OCI-LY7 (cell line): ENCODE measurements around the gene NTM. TPM values are rescaled to one million over a fixed set of nuclear protein-coding genes. Genes with fewer than 3 reads are reported as not detected.

Source experiments
- BruUV-seq: library from RNA; stranded (reverse); fragments of 400-500 nt; replicated peaks from 2 replicates; lab custom pipeline; 2021; lab: Mats Ljungman, UMichigan
- CTCF ChIA-PET: fragments of 300-600 bp; sonication (Branson Sonifier 250); formaldehyde crosslinking; loops from one replicate; lab custom pipeline; 2022; ENCODE audit warnings: antibody characterized with exemption; ENCODE audit not compliant: unreplicated experiment; lab: Charles Lee
- POLR2A ChIA-PET: fragments of 300-600 bp; sonication (Branson Sonifier 250); formaldehyde crosslinking; loops from one replicate; lab custom pipeline; 2022; ENCODE audit warnings: antibody characterized with exemption; lab: Charles Lee
- DNase-seq: peaks from one replicate; pipeline ENCODE4 v3.0.0-alpha.2; 2015; ENCODE audit warnings: low spot score
- H2AFZ ChIP-seq: fragments of 200-600 bp; sonication (generic), shearing (Covaris generic); 2 replicates; pipeline ENCODE4 v1.6.1; 2014; ENCODE audit warnings: mild to moderate bottlenecking, antibody characterized with exemption, low read length, moderate library complexity
- H3K27ac ChIP-seq: fragments of 200-600 bp; sonication (generic); 2 replicates; pipeline ENCODE4 v1.5.1; 2014; ENCODE audit warnings: mixed run types, low read depth, mild to moderate bottlenecking, moderate library complexity, low read length, inconsistent platforms; ENCODE audit not compliant: poor library complexity, severe bottlenecking
- H3K36me3 ChIP-seq: fragments of 200-600 bp; sonication (generic); 2 replicates; pipeline ENCODE4 v1.6.1; 2014; ENCODE audit warnings: mild to moderate bottlenecking, antibody characterized with exemption, low read length, moderate library complexity, mixed read lengths; ENCODE audit not compliant: insufficient read depth
- H3K4me1 ChIP-seq: fragments of 200-600 bp; sonication (generic); 2 replicates; pipeline ENCODE4 v1.5.1; 2014; ENCODE audit warnings: mild to moderate bottlenecking, low read length; ENCODE audit not compliant: insufficient read depth, poor library complexity, severe bottlenecking
- H3K4me2 ChIP-seq: fragments of 200-600 bp; sonication (generic); 2 replicates; pipeline ENCODE4 v1.6.1; 2014; ENCODE audit warnings: mild to moderate bottlenecking, low read length
- H3K4me3 ChIP-seq: fragments of 200-600 bp; sonication (generic); 2 replicates; pipeline ENCODE4 v1.5.1; 2014; ENCODE audit warnings: mild to moderate bottlenecking, low read depth, low read length; ENCODE audit not compliant: poor library complexity, severe bottlenecking
- H3K79me2 ChIP-seq: fragments of 200-600 bp; sonication (generic); 2 replicates; pipeline ENCODE4 v1.6.1; 2016; ENCODE audit warnings: low read depth, mild to moderate bottlenecking, low read length, moderate library complexity, mixed read lengths; ENCODE audit not compliant: insufficient read depth
- H3K9me2 ChIP-seq: fragments of 200-600 bp; sonication (generic); 2 replicates; pipeline ENCODE4 v1.6.1; 2016; ENCODE audit warnings: mild to moderate bottlenecking, low read length, mixed read lengths; ENCODE audit not compliant: insufficient read depth
- H3K9me3 ChIP-seq: fragments of 200-600 bp; sonication (generic); 2 replicates; pipeline ENCODE4 v1.6.1; 2014; ENCODE audit warnings: mild to moderate bottlenecking, mixed run types, low read length, mixed read lengths
- H4K20me1 ChIP-seq: fragments of 200-600 bp; sonication (generic); 2 replicates; pipeline ENCODE4 v1.6.1; 2014; ENCODE audit warnings: mild to moderate bottlenecking, antibody characterized with exemption, low read length, moderate library complexity, mixed read lengths; ENCODE audit not compliant: insufficient read depth
- EZH2phosphoT487 ChIP-seq: fragments of 200-600 bp; sonication (generic); IDR thresholded peaks from 2 replicates; pipeline ENCODE4 v1.6.1; 2018; ENCODE audit warnings: low read depth, borderline replicate concordance, mild to moderate bottlenecking, mixed run types, antibody characterized with exemption, low read length, moderate library complexity, mixed read lengths
- intact Hi-C: fragments of 100-400 bp; cut with micrococcal nuclease; formaldehyde crosslinking; loops from one replicate; pipeline ENCODE4 v1.10.0; 2022; ENCODE audit not compliant: unreplicated experiment
- total RNA-seq, 2 experiments: library from RNA; depleted of rRNA in 1 of 2; stranded (reverse); fragments of >200 nt in 1 of 2; shearing (Covaris generic) in 1 of 2; gene quantifications; 2 replicates each; pipeline ENCODE4 v1.2.3, GENCODE V29; 2014 to 2022
- TF ChIP-seq, protein P1 (sequence below): fragments of 200-600 bp; sonication (generic); conservative IDR thresholded peaks from 2 replicates; pipeline ENCODE4 v1.5.1; 2014; ENCODE audit warnings: mild to moderate bottlenecking, antibody characterized with exemption, low read length, moderate library complexity, mixed read lengths

NTM gene
- total RNA-seq, 2 experiments from 2014 or later: not detected

DNA sequence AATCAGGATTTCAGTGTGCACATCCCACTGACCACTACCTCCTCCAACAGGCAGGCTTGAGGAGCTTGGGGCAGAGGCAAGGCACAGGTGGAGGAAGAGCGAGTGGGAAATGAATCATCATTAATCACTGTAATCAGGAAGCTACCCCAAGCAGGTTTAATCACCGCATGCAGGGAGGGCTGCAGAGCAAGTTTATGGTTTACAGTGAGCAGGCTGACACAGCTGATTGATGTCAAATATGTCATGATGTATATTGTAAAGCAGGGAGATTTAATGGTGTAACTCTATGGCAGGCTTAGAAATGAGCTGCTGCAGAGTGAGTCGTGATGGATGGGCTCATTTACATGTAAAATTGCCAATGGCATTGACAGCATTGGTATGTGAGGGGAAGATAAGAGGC lies 441.0 kb downstream of the NTM start:
- ChIA-PET POLR2A (interaction anchor here (1.0 kb wide), 1 partner anchor 125 kb away, joined by 3 read pairs; no protein-coding TSS in a partner anchor), CTCF (no interaction called here)
- Histone ChIP-seq H3K36me3 (no peaks in the 10 kb centered on the region), H4K20me1 (no peaks in the 10 kb centered on the region), H3K4me2 (no peak overlapping the region), H3K9me3 (no peaks in the 10 kb centered on the region), H3K4me1 (no peaks in the 10 kb centered on the region), H3K9me2 (no peaks in the 10 kb centered on the region), H3K4me3 (no peak overlapping the region), H2AFZ (no peak overlapping the region), H3K27ac (no peak overlapping the region), H3K79me2 (no peaks in the 10 kb centered on the region)
- intact Hi-C loops: no loop called here
- no peak for DNase-seq
- no peak for TF ChIP-seq EZH2phosphoT487
- TF ChIP-seq, protein P1, sequence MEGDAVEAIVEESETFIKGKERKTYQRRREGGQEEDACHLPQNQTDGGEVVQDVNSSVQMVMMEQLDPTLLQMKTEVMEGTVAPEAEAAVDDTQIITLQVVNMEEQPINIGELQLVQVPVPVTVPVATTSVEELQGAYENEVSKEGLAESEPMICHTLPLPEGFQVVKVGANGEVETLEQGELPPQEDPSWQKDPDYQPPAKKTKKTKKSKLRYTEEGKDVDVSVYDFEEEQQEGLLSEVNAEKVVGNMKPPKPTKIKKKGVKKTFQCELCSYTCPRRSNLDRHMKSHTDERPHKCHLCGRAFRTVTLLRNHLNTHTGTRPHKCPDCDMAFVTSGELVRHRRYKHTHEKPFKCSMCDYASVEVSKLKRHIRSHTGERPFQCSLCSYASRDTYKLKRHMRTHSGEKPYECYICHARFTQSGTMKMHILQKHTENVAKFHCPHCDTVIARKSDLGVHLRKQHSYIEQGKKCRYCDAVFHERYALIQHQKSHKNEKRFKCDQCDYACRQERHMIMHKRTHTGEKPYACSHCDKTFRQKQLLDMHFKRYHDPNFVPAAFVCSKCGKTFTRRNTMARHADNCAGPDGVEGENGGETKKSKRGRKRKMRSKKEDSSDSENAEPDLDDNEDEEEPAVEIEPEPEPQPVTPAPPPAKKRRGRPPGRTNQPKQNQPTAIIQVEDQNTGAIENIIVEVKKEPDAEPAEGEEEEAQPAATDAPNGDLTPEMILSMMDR: no peak
- no TSS peak for BruUV-seq

DNA sequence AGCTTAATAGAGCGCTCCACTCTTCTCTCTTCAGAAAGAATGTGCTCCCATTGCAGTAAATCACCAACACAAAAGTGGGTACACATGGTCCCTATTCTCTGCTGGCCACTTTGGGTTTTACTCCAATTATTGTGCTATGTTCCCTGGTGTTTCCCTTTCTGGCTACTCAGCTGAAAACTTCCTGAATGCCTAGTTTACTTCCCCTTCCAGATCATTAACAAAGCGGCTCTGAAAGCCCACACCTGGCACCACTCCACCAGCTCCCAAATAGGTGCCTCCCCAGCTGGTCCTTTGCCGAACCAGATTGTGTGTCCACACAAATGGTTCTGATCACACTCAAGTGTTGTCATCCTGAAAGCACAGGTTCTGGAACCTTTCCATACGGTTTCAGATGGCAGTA lies 443.7 kb downstream of the NTM start:
- H3K4me2 ChIP-seq: no peak overlapping the region
- no peaks in the 10 kb centered on the region for H3K4me1 ChIP-seq
- H2AFZ ChIP-seq: no peak overlapping the region
- no peak for DNase-seq
- H4K20me1 ChIP-seq: no peaks in the 10 kb centered on the region
- no peaks in the 10 kb centered on the region for H3K9me3 ChIP-seq
- H3K9me2 ChIP-seq: no peaks in the 10 kb centered on the region
- TF ChIP-seq, protein P1: no peak
- TF ChIP-seq EZH2phosphoT487: no peak
- BruUV-seq: no TSS peak
- intact Hi-C loops: no loop called here
- no peak overlapping the region for H3K27ac ChIP-seq
- POLR2A ChIA-PET: no interaction called here
- H3K79me2 ChIP-seq: no peaks in the 10 kb centered on the region
- CTCF ChIA-PET: no interaction called here
- H3K4me3 ChIP-seq: no peak overlapping the region
- no peaks in the 10 kb centered on the region for H3K36me3 ChIP-seq

DNA sequence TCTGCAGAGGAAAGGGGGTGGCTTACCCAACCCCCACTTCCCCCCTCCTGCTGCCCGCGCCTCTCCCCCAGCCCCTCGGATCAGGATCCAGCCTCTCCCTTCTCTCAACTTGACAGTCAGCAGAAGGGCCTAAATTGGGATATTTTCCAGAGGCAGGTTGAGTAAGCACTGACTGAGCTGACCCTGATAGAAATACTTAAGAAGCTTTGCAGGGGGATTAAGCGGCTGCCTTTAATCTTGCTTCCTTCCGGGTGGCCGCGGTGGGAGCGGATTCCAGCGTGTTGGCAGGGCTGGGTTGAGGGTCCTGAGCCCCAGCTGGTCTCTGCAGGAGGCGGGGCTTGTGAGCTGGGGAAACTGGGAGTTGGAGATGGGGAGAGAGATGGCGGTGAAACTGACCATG lies 445.2 kb downstream of the NTM start:
- Histone ChIP-seq H3K79me2 (no peaks in the 10 kb centered on the region), H3K9me3 (no peaks in the 10 kb centered on the region), H3K9me2 (no peaks in the 10 kb centered on the region), H3K27ac (no peak overlapping the region), H3K4me3 (no peak overlapping the region), H3K36me3 (no peaks in the 10 kb centered on the region), H2AFZ (no peak overlapping the region), H4K20me1 (no peaks in the 10 kb centered on the region), H3K4me2 (no peak overlapping the region), H3K4me1 (no peaks in the 10 kb centered on the region)
- DNase-seq: no peak
- ChIA-PET POLR2A (interaction anchor here (0.8 kb wide), 1 partner anchor 9 kb away, joined by 3 read pairs; no protein-coding TSS in a partner anchor), CTCF (no interaction called here)
- no TSS peak for BruUV-seq
- TF ChIP-seq, protein P1: no peak
- no peak for TF ChIP-seq EZH2phosphoT487
- intact Hi-C loops: no loop called here
